Epidermal melanocyte (primary cell): Measurements from ENCODE around the gene RAB44.
"Not testable (repeated sequence)": the region's sequence is repeated elsewhere in the genome, so short reads cannot be mapped to it uniquely, and the experiment has no call there.

Experiments used
- DNase-seq: peaks from one replicate; pipeline ENCODE4 v3.0.0; 2011; ENCODE audit warnings: low spot score; ENCODE audit not compliant: insufficient read length

Gene RAB44

GRCh38 chr6:36697481-36697903 lies at the start of gene RAB44:
TSS of gene RAB44 (plus strand) at chr6:36697826. CDS start at chr6:36704236, 6,410 bp downstream.
- no peak for DNase-seq

GRCh38 chr6:36649086-36649485 lies 48.5 kb upstream of the RAB44 start:
- DNase-seq = no peak

DNA sequence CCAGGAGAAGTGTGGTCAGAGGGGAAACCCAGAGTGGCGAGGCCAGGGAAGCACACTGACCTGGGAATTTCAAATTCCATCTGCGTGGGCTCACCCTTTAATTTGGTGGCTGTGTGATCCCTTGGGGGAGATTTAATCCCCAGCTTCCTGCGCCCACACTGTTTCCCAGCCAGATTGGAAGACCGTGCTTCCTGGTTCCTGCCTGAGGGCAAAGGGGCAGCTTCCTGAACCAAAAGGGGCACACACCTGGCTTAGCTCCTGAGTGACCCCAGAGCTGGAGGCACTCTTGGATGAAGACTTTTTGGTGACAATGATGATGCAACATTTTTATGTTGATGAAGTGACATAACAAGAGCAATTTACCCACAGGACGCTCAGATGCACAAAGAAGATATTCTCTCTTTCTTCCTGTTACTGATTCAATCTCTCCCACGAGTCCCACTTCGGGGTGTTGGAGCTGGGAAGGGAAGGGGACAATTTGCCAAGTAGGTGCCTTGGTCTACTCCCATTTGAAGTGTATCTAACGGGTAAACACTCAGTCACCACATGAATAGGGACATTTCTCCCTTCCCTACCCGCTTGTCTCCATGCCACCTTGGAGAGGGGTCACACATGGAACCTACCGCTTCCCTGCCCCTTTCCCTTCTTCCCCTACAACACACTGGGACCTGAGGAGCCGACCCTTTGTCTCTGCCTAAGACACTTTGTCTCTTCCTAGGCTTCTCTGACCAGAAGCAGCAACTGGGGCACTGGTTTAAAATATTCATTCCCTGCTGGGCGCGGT lies 47.7 kb upstream of the RAB44 start:
- no peak for DNase-seq

DNA sequence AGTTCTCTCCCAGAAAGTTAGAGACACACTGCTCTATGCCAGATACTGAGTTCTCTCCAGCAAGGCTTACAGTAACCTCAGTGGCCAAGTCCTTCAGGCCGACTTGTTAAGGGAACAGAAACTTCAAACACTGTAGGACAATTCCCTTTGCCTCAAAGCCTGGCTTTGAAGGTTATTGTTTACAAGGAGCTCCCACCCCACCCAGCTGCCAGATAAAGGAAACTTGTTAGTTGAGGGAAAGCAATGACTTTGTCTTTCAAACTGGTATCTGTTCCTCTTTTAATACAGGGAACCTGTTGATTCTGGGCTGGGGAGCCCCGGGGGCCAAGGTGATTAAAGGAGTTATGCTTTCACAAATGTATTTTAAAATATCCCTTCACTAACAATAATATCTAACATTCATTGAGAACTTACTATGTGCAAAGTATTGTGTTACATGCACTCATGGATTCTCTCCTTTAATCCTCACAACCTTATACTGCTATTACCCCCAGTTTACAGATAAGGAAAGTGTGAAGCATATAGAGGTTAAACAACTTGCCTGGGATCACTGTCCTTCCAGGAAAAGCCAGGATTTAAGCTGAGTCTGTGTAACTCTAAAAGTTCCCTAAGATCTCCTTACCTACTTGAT lies 46.7 kb upstream of the RAB44 start:
- no peak for DNase-seq

GRCh38 chr6:36651659-36652379 lies 45.8 kb upstream of the RAB44 start:
- DNase-seq = no peak

GRCh38 chr6:36654469-36654868 lies 43.2 kb upstream of the RAB44 start:
- not testable (repeated sequence) for DNase-seq

DNA sequence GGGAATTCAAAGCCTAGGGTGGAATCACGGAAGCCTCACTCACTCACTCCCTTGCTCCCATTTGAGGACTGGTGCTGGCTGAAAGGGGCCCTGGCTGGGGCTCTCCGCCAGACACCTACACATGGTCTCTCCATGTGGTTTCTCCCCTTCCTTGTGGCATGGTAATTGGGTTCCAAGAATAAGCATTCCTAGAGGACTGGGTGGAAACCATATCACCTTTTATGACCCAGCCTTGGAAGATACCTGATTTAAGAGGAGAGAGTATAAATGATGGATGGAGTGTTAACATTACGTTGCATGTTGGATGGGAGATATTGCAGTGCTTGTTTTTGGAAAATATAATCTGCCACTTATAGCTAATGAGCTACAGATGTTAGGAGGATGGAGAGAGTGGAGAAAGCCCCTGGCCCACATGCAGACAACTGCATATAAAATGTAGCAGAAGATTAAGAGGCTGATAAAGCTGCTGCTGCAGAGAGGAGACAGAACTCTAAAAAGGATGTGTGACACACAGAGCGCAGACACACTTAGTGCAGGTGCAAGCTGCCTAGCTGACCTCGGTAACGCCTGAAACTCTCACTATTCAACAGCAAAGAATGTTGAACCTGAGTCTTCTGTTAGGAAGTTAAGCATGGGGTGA lies 42.4 kb upstream of the RAB44 start:
- no peak for DNase-seq

DNA sequence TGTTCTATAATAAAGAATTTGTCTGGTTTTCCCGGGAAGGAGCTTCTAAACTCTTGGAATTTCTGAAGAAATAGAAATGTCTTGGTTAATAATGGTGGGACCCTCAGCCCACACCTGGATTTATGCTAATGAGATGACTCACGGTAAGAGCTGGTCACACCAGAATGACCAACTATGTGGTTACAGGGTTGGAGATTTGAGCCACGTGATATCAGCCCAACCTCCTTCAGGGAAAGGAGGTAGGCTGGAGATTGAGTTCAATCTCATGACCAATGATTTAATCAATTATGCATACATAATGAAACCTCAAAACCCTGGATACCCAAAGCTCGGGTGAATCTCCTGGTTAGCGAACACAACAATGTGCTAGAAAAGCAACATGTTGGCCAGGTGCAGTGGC lies 41.2 kb upstream of the RAB44 start:
- DNase-seq = no peak

GRCh38 chr6:36657271-36657670 lies 40.4 kb upstream of the RAB44 start:
- no peak for DNase-seq

GRCh38 chr6:36657942-36658544 lies 39.6 kb upstream of the RAB44 start:
- DNase-seq = no peak

DNA sequence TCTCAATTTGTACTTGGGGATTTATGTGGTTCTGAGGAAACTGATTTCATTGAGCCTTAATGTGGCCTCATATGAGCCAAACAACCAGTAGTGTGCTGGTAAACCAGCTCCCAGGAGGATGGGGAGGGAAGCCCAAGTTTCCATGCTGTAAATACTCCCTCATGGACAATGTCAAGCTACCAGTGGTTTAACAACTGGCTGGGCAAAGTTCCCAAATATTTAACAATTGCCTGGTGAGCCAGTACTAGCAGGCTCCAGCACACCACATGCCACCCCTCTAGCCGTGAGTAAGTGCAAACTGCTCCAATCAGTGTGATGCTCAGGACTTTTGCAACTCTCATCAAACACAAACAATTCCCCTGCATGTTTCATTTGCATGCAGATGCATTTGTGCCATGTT lies 38.4 kb upstream of the RAB44 start:
- peak; percentile 72 for DNase-seq

DNA sequence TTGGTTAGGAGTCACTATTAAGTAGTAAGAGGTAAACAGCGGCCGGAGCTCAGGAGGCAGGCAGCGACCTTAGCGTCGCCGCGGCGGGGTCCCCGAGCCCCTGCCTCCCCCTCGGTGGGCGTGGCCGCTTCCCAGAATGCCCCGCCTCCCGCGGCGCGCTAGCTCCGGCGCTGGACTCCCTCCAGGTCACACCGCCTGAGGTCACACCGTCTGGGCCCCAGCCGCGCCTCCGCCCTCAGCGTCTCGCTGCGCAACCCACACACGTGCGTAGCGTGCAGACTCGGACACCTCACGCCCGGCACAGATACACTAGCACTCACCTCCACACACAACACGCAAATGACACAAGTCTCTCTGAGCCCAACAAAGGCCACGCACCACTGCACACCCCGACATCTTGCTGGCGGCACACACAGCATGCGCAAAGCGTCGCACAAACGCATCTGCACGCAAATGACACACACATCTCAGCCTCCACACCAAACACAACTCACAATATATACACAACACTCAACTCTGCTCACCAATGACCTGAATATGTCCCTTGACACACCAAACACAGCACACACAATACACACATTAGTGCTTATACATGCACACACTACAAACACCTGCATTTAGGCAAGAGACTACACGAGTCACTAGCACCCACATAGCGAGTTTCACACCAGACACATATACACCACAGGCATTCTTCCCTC lies 36.7 kb upstream of the RAB44 start:
- DNase-seq = no peak

- no peak for DNase-seq
Observed at GRCh38 chr6:36662380-36662779, 35.2 kb upstream of the RAB44 start.

GRCh38 chr6:36662827-36663256 lies 34.8 kb upstream of the RAB44 start:
- no peak for DNase-seq

GRCh38 chr6:36663504-36664446 lies 33.9 kb upstream of the RAB44 start:
- no peak for DNase-seq

DNA sequence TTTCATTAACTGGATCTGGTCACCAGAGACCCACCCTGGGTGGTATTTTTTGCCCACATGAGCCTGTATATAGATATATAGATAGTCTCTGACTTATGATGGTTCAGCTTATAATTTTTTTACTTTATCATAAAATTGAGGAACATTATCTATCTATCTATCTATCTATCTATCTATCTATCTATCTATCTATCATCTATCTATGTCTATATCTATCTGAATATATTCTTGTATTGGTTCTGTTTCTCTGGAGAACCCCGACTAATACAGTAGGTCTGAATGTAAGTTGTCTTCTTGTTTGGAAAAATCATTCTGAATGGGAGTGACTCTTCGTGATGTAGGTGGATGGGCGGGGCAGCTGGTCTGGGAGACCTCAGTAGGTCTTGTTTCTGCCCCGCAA lies 32.4 kb upstream of the RAB44 start:
- DNase-seq = no peak

- DNase-seq = no peak
Observed at GRCh38 chr6:36666287-36666686, 31.3 kb upstream of the RAB44 start.

GRCh38 chr6:36666826-36667591 lies 30.6 kb upstream of the RAB44 start:
- peak; percentile 79 for DNase-seq

DNA sequence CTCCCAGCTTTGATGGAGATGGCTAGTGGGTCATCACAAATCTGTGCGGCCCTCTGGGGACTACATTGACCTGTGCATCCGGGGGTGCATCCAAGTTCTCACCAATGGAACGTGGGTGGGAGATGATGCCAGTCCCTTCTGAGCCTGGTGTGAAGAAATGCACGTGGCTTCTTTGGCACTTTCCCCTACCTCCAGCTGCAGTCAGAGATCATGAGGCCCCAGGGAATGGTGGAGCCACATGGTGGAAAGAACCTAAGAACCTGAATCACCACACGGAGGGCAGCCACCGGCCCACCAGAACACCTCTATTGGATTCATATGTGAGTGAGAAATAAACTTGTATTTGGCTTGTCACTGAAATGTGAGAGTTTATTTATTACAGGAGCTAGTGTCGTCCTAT lies 29.0 kb upstream of the RAB44 start:
- no peak for DNase-seq
